Measurements from ENCODE around the gene HNF4A.

The HNF4A gene

DNA sequence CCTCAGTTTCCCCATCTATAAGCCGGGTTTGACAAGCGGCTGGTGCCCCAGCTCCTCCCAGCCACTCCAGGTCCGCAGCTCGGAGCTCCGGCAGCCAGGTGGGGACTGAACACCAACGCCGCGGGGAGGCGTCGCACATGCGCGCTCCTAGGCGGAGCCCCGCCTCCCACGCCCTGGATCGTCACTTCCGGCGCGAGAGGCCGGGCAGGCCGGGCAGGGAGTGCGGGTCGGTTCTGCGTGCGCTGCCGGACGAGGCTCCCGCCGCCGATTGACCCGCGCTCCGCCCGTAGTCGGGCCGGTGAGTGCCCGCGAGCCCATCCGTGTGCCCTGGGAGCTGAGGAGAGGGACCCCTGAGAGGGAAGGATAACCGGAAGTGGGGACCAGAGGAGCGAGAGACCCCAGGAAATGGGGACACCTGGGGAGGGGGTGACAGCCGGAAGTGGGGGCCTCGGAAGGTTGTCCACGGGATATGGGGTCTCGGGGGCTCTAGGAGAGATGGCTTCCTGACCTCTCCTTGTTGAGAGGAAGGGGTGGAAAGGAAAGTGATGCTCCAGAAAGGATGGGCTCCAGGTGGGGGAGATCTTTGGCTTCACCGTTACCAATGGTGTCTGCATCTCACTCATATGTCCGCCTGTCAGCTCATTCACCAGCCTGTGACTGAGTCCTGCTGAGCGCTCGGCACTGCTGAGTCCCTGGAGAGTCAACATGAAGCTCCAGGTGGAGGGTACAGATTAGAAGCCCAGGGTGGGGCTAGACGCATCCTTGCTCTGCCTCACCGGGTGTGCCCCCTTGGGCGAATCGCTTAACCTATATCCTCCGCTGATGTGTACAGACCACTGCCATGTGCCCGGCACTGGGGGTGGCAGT is 120.4 kb downstream of the HNF4A start, which contains the start of gene TTPAL:
TTPAL (plus strand) TSS at position 181 of the 867 bp plus-strand sequence. CDS start 4,126 bp downstream, outside the sequence.
- peak; percentile 92 to 94 for DNase-seq

DNA sequence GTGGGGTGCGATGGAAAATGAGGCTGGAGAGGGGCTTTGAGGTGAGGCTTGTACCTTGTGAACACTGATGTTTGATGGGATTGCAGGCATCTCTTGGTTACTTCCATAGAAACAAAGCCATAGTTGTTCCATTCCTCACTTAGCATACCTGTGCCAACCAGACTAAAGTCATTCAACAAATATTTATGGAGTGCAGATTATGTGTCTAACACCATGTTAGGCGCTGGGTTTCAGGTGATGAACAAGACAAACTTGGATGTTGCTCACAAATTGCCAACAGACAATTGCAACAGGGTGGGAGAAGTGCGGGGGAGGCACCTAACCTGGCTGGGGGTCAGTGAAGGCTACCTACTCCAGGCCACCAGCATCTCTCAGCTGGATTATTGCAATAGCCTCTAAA is 121.7 kb downstream of the HNF4A start:
- DNase-seq = no peak

DNA sequence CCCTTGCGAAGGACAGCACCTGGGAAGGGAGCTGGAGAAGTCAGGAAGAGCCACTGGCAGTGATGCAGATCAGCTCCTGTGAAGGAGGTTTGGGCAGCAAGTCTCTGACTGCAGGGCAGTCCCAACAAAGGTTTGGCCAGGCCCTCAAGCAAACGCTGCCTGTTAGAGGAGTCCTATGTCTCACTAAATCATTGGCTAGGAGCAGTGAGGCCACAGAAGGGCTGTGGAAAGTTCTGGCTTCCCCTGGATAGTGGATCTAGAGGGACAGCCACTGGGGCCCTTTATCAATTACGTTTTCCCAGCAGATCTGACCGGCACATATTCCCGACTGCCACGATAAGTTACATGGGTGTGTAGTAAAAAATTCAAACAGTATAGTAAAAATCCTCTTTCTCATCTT is 122.7 kb downstream of the HNF4A start:
- DNase-seq = no peak

DNA sequence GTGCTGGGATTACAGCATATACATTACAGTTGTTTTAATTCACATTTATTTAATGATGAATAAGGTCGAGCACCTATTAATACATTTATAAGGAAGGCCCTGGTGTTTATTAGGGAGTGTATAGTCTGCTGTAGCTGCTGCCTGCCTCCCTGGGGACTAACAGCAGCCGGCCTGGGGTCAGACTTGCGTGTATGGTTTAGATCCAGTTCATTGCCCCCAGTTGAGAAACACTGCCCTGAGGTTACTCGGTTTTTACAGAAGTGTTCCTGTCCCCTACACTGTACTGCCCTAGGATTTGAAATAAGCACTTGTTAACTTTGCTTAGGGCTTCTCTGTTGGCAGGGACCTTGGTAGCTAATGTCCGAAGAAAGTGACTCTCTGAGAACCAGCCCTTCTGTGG is 124.1 kb downstream of the HNF4A start:
- DNase-seq = no peak

DNA sequence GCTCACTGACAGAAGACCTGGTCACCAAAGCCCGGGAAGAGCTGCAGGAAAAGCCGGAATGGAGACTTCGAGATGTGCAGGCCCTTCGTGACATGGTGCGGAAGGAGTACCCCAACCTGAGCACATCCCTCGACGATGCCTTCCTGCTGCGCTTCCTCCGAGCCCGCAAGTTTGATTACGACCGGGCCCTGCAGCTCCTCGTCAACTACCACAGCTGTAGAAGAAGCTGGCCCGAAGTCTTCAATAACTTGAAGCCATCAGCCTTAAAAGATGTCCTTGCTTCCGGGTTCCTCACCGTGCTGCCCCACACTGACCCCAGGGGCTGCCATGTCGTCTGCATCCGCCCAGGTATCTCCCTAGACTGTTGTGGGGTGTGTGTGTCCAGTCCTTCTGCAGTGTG is 124.6 kb downstream of the HNF4A start:
- DNase-seq = no peak

DNA sequence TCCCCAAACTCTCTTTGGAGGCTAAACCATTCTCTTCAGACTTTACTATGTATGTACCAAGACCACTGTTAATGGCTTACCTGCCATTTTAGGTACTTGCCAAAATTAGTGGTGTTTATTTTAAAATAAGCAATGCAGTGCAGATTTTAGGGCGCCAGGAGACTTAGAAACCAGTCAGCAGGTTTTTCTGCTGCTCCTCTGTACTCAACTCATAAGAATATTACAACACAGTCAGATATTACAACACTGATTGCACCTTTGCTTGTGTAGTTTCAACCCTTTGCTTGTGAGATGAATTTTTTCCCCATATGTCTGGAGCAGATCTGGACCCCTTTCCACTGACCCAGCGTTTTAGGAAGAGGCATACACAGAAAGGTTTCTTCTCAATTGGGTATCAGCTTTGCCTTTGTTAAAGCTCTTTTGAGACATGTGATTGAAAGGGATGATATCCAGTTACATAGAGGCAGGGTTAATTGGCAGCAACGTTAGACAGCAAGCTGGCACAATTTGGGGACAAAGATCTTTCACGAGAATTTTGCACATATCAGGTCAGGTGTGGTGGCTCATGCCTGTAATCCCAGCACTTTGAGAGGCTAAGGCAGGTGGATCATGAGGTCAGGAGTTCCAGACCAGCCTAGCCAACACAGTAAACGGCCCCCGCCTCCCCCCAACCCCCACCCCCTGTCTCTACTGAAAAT is 126.4 kb downstream of the HNF4A start:
- DNase-seq = no peak

DNA sequence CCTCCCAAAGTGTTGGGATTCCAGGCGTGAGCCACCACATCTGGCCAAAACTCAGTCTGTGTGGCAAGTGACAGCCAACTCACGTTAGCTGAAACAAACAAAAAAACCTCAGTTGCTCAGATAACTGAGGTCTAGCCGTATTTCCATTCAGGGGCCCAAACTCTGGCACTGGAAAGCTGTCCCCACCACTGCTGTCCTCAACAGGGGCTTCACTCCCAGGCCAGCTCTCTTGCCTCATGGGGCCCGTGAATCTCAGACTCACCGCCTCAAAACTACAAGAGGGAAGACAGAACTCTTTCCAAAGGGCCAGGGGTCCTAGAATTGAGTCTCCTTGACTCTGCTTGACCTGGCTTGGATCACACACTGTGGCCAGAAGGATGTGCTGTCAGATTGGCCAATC is 127.6 kb downstream of the HNF4A start:
- no peak for DNase-seq
